NCI-H2171 (cell line): Measurements from ENCODE around the gene PTBP1.
A peak's percentile ranks its signal among the peaks of the same experiment; 100 is the strongest.
"Not testable (repeated sequence)": the region's sequence is repeated elsewhere in the genome, so short reads cannot be mapped to it uniquely, and the experiment has no call there.

Experiments
- DNase-seq: peaks from one replicate; lab custom pipeline; 2025; lab: John Stamatoyannopoulos, UW

Gene PTBP1

DNA sequence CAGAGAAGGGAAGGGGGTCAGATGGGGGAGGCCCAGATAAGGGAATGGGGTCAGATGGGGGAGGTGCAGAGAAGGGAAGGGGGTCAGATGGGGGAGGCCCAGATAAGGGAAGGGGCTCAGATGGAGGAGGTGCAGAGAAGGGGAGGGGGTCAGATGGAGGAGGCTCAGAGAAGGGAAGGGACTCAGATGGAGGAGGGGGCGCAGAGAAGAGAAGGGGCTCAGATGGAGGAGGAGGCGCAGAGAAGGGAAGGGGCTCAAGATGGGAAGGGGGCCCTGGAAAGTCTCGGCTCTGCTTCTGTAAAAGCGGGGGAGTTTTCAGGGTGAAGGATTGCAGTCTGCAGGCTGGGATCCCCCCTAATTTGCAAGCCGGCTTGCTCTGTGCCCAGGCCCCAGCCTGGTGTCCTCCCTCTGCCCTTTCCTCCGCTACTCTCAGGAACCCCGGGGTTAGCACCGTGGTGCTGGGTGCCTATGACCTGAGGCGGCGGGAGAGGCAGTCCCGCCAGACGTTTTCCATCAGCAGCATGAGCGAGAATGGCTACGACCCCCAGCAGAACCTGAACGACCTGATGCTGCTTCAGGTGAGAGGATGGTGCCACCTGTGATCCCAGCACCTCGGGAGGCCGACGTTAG lies 32.0 kb downstream of the PTBP1 start:
- DNase-seq = no peak

DNA sequence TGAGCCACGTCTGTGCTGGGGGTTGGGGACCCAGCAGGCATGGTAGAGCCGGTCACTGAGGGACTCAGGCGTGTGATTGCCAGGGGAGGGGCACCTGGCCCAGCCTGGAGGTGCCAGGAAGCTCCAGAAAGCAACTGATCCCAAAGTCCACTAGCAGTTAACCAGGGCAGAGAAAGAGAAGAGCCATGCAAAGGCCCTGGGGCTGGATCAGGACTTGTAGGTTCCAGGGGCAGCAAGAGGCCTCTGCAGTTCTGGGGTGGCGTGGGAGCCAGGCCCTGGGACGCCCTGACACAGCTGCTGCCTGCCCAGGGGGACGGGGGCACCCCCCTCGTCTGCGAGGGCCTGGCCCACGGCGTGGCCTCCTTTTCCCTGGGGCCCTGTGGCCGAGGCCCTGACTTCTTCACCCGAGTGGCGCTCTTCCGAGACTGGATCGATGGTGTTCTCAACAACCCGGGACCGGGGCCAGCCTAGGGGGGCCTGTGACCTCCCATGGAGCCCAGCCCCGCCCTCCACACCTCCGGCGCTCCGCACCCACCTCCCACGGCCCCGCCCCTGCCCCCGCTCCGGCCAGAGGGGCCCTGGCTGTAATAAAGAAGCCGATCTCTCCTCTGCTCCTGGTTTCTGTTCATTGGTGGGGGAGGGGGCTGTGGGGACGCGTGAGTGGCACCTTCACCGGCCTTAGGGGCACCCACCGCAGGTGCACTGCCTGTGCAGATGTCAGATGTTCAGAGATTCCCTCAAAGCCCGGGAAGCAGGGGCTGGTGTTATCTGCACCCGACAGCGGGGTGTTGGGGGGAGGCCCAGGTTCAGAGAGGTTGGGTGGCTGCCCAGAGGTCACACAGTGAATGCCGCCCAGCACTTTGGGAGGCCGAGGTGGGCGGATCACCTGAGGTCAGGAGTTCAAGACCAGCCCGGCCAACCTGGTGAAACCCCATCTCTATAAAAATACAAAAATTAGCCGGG lies 34.4 kb downstream of the PTBP1 start:
- DNase-seq = no peak

DNA sequence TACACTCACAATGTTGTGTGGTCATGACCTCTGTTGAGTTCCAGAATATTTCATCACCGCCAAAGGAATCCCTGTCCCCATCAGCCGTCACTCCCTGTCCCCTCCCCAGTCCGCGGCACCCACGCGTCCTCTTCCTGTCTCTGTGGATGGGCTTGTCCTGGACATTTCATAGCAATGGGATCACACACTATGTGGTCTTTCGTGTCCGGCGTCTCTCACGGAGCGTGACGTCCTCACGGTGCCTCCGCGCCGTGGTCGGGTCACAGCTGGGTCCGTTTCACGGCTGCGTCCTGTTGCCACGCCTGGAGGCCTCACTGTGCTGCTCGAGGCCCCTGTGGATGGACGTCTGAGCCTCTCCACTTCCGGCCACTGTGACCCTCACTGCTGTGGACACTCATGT lies 37.0 kb downstream of the PTBP1 start:
- DNase-seq = no peak

DNA sequence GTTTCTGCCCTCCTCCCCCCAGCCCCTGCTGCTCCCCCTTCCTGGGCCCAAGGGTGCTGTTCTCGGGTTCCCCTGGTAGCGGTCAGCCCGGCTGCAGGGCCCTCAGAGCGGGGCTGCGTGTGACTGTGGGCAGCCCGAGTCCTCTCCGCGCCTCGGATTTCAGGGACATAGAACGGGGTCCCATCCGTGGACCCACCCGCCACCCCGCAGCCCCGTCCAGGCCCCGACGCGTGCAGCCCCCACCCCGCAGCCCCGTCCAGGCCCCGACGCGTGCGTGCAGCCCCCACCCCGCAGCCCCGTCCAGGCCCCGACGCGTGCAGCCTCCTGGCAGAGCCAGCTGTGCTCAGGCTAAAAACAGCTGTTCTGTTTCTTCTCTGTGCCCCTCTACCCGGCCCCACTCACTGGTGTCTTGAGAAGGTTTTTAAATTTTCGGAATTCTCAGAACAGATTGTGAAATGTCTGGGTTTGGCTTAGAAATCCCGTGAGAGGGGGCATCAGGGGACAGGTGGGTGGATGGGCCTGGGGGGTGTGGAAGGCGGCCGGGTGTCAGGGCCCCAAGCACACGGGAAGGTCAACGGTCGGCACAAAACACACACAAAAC lies 38.1 kb downstream of the PTBP1 start:
- DNase-seq = no peak

DNA sequence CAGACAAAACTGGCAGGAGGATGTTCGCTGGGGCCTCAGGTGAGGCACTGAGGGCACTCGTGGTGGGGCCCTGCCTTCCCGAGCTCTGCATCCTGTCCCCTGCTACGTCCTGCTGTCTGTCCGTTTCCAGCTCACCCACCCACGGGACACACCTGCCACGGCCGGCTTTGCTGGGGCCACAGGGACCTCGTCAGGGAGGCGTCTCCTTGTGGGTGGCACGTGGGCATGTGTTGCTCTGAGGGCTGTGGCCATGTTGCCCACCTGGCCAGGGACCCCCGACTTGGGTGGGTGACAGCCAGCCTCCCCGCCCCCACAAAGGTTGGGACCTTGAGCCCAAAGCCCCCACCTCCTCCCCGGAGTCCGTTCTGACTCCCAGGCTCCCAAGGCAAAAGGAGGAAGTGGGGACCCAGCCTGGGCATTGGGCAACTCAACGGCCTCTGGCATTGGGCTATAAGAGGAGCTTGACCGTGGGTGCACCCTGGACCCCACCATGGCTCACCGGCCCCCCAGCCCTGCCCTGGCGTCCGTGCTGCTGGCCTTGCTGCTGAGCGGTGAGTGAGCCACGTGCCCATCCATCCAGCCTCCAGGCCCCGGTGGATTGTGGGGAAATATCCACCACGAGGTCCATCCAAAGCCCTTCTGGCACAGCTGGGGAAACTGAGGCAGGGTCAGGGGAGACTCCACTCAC lies 43.4 kb downstream of the PTBP1 start, which contains the start of gene PRTN3:
Gene PRTN3, plus strand, starts transcription at position 481 of the 688 bp plus-strand sequence. Its CDS starts 10 bp downstream, at position 491.
- DNase-seq = no peak

DNA sequence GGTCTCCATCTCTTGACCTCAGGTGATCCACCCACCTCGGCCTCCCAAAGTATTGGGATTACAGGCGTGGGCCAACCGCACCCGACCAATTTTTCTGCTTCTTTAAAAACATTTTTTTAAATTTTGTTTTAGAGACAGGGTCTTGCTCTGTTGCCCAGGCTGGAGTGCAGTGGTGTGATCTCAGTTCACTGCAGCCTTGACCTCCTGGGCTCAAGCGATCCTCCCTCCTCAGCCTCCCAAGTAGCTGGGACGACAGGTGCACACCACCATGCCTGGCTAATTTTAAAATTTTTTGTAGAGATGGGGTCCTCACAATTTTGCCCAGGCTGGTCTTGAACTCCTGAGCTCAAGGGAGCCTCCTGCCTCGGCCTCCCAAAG lies 45.5 kb downstream of the PTBP1 start:
- DNase-seq = not testable (repeated sequence)

DNA sequence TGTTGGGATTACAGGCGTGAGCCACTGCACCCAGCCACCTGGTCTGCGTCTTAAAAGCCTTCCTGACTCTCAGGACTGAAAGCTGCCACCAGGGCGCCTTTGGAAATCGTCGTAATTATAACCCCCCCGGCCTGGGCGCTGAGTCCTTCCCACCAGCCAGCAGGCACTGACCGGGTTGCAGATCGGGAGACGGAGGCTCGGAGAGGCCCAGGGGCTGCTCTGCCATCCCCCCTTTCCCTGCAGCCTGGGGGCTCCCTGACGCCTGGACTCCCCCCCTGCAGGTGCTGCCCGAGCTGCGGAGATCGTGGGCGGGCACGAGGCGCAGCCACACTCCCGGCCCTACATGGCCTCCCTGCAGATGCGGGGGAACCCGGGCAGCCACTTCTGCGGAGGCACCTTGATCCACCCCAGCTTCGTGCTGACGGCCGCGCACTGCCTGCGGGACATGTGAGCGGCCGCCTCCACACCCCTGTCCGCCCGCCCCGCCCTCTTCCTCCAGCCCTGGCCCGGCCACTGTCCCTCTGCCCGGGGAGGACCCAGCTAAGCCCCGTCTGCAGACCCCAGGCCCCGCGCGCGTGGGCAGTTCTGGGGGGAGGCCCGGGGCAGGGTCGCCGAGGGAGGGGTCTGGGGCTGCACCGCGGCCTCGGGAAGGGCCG lies 46.1 kb downstream of the PTBP1 start:
- no peak for DNase-seq

DNA sequence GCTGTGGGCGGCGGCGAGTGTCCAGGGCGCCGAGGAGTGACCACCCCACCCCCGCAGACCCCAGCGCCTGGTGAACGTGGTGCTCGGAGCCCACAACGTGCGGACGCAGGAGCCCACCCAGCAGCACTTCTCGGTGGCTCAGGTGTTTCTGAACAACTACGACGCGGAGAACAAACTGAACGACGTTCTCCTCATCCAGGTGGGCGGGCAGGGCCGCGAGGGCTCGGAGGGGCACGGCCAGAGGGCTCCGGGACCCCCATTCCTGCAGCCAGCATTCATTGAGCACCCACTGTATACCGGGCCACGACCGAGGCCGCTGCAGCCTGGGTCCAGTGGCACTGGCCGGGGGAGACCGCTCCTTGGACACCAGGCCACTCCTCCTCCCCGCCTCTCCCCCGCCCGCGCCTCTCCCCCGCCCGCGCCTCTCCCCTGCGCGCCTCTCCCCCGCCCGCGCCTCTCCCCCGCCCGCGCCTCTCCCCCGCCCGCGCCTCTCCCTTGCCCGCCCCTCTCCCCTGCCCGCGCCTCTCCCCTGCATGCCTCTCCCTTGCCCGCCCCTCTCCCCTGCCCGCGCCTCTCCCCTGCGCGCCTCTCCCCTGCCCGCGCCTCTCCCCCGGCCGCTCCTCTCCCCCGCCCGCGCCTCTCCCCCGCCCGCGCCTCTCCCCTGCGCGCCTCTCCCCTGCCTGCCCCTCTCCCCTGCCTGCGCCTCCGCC lies 46.7 kb downstream of the PTBP1 start:
- peak; percentile 33 for DNase-seq

DNA sequence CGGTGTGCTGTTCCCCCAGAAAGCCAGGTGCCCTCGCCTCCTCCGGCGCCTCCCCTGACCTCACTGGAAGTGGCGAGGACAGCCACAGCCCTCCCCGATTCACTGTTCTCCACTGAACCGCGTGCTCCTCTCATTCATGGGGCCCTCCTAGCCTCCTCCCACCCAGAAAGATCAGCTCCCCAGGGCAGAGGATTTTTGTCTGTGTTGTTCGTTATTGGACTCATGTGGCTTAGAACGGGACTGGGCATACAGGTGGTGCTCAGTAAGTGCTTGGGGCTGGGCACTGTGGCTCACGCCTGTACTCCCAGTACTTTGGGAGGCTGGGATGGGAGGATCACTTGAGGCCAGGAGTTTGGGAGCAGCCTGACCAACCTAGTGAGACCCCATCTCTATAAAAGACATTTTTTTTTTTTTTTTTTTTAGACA lies 47.3 kb downstream of the PTBP1 start:
- DNase-seq = no peak

DNA sequence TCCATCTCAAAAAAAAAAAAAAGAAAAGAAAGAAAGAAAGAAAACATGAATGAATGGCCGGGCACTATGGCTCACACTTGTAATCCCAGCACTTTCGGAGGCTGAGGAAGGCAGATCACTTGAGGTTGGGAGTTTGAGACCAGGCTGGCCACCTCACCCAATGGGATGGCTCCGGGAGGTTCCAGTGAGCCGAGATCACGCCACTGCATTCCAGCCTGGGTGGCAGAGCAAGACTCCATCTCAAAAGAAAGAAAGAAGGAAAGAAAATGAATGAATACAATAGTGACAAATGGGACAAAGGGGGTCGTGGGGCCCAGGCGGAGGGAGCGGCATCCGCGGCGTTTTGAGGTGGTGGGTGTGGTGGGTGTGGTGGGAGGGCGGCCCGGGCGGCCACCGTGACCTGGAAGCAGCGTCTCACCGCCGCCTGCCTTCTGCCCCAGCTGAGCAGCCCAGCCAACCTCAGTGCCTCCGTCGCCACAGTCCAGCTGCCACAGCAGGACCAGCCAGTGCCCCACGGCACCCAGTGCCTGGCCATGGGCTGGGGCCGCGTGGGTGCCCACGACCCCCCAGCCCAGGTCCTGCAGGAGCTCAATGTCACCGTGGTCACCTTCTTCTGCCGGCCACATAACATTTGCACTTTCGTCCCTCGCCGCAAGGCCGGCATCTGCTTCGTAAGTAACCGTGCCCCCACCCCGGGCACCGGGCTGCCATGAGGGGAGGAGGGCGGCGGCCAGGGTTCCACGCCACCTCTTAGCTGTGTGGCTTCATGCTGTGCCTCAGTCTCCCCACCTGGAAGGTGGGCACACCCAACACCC lies 48.7 kb downstream of the PTBP1 start:
- no peak for DNase-seq

DNA sequence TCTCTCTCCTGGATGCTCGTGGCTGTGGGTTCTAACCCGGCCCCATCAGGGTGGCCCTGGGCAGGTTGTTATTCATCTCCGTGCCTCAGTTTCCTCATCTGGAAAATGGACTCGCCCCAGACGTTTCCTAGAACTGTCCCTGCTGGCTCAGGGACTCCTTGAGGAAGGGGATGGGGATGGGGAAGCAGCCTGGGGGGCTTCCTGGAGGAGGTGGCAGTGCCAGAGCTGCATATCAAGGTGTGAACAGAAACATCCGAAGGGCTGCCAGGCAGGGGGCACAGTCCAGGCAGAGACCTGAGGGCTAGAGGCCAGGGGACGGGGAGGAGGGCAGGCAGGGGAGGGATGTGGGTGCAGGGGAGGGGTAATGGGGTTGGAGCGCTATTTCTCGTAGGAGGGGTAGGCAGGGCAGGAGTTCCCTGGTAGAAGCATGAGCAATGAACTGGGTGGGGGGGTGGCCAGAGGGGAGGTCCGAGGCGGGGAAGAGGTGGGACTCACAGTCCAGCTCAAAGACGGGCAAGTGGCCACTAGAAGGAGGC lies 51.2 kb downstream of the PTBP1 start:
- no peak for DNase-seq

DNA sequence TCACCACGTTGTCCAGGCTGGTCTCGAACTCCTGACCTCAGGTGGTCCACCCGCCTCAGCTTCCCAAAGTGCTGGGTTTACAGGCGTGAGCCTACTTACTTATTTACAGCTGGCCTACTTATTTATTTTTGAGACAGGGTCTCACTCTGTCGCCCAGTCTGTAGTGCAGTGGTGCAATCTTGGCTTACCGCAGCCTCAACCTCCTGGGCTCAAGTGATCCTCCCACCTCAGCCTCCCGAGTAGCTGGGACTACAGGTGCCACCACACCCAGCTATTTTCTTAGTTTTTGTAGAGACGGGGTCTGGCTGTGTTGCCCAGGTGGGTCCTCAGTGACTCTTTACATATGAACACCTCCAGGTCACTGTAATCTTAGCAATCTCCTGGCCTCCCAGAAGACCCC lies 51.9 kb downstream of the PTBP1 start:
- not testable (repeated sequence) for DNase-seq

DNA sequence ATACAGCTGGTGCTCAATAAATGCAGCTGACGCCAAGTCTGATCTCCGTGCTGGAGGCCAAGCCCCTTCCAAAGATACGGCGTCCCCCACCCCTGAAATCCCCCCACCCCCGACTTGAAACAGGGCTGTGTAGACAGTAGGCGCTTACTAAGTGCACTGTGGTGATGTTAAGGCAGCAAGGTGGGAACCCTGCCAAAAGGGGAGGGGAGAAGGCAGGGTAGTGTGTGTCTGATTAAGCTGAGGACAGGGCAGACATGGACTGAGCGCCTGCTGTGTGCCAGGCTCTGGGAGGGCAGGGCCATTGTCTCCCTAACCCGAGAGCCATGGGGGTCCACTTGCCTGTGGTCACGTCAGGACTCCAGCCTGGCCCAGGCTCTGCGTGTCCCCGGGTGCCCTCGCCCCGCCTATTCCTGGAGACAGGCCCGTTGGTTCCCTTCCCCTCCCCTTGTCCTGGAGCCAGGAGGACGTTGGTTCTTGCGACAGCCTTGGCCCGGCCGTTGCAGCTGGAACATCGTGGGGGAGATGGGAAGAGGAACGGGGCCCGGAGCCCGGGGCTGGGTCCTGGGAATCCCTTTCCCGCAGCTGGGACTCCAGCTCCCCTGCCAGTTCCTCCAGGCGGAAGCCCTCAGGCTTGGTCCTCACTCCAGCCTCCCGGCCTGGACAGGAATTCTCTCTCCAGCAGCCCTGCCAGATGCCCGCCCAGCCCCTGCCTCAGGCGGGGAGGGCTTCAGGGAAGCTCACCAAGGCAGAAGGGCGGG lies 53.1 kb downstream of the PTBP1 start:
- no peak for DNase-seq

DNA sequence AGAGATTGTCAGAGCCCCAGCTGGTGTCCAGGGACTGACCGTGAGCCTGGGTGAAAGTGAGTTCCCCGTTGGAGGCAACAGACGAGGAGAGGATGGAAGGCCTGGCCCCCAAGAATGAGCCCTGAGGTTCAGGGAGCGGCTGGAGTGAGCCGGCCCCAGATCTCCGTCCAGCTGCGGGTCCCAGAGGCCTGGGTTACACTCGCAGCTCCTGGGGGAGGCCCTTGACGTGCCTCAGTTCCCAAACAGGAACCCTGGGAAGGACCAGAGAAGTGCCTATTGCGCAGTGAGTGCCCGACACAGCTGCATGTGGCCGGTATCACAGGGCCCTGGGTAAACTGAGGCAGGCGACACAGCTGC lies 53.7 kb downstream of the PTBP1 start:
- no peak for DNase-seq

DNA sequence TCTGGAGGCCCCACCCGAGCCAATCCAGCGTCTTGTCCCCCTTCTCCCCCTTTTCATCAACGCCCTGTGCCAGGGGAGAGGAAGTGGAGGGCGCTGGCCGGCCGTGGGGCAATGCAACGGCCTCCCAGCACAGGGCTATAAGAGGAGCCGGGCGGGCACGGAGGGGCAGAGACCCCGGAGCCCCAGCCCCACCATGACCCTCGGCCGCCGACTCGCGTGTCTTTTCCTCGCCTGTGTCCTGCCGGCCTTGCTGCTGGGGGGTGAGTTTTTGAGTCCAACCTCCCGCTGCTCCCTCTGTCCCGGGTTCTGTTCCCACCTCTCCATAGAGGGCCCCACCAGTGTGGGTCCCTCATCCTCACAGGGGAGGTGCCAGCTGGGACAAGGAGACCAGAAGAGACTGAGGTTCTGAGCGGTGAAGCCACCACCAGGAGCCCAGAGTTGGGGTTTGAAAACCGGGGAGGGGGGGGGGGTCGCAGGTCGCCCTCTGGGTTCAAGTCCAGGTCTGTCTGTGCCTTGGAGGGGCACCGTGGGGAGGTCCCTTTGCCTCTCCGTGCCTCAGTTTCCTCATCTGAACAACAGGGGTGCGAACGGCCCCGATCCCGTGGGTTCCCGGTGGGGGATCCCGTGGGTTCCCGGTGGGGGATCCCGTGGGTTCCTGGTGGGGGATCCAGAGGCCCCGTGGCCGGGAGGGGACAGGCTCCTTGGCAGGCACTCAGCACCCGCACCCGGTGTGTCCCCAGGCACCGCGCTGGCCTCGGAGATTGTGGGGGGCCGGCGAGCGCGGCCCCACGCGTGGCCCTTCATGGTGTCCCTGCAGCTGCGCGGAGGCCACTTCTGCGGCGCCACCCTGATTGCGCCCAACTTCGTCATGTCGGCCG lies 55.1 kb downstream of the PTBP1 start, which contains the start of gene ELANE:
Gene ELANE, plus strand, starts transcription at position 168 of the 878 bp plus-strand sequence. Its CDS starts 26 bp downstream, at position 194.
- DNase-seq = no peak

DNA sequence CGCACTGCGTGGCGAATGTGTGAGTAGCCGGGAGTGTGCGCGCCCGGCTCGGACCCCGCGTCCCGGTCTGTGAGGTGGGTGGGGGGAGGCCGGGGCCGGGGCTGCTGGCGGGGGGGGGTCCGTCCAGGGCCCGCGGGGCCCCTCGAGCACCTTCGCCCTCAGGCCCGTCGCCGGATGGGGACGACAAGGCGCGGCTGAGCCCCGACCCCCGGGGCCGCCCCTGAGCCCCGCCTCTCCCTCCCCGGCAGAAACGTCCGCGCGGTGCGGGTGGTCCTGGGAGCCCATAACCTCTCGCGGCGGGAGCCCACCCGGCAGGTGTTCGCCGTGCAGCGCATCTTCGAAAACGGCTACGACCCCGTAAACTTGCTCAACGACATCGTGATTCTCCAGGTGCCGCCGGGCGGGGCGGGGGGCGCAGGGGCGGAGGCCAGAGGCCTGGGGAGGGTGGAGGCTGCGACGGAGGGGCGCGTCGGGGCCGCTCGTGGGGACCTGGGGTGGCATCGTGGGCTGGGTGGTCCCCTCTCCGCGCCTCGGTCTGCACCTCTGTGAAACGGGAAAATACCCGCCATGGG lies 55.8 kb downstream of the PTBP1 start:
- no peak for DNase-seq

DNA sequence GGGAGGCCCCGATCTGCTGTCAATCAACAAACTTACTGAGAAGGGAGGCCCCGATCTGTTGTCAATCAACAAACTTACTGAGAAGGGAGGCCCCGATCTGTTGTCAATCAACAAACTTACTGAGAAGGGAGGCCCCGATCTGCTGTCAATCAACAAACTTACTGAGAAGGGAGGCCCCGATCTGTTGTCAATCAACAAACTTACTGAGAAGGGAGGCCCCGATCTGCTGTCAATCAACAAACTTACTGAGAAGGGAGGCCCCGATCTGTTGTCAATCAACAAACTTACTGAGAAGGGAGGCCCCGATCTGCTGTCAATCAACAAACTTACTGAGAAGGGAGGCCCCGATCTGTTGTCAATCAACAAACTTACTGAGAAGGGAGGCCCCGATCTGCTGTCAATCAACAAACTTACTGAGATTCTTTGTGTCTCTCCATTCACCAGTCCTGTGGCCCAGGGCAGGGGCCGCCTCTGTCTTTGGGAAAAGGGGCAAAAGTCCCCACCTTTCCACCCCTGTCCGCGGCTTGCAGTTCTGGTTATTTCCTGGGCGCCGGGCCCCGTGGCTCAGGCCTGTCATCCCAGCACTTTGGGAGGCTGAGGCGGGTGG lies 56.5 kb downstream of the PTBP1 start:
- DNase-seq = not testable (repeated sequence)
